ENCODE data around the gene FBXO45. TPM values are rescaled to one million over a fixed set of nuclear protein-coding genes. Genes with fewer than 3 reads are reported as not detected.

FBXO45 gene
- total RNA-seq, 2 donors from 2014 or later, result 15.9 to 16.4 TPM

- Mint-ChIP-seq H3K4me3 (no peak overlapping the region), H3K4me1 (peaks cover 8% of the 10 kb centered on the region), H3K27me3 (ENCODE audit: insufficient read depth) (peaks cover 2% of the 10 kb centered on the region), H3K36me3 (ENCODE audit: low read depth) (peaks cover under 1% of the 10 kb centered on the region), H3K27ac (no peak overlapping the region), H3K9me3 (no peaks in the 10 kb centered on the region)
- Histone ChIP-seq H3K27ac (ENCODE audit: low read depth, low read length) (no peak overlapping the region), H3K4me1 (ENCODE audit: control insufficient read depth, insufficient read depth, low read length) (no peaks in the 10 kb centered on the region), H3K4me3 (ENCODE audit: low read length) (no peak overlapping the region), H3K36me3 (ENCODE audit: control insufficient read depth, insufficient read depth, low read length) (peaks cover 1% of the 10 kb centered on the region), H3K9me3 (ENCODE audit: control insufficient read depth, low read length) (no peaks in the 10 kb centered on the region), H3K9ac (ENCODE audit: extremely low read depth, low read length, poor library complexity, severe bottlenecking) (no peak overlapping the region), H3K27me3 (ENCODE audit: control insufficient read depth, insufficient read depth, low read length, poor library complexity, severe bottlenecking) (no peaks in the 10 kb centered on the region)
- 29 to 38% methylated on average over 1 of the region's 1 CpG for WGBS, 2 experiments (ENCODE audit: insufficient coverage in 1 of 2, insufficient read length in 1 of 2)
- DNase-seq, result no peak
- TF ChIP-seq CTCF (conservative IDR thresholded peaks at IDR 0.05), result no peak
Observed at GRCh38 chr3:196572389-196572788, 3.9 kb downstream of the FBXO45 start.

- DNase-seq, result no peak
- H3K4me1 Mint-ChIP-seq, result peaks cover 24% of the 10 kb centered on the region
- H3K27me3 Mint-ChIP-seq (ENCODE audit: insufficient read depth), result no peaks in the 10 kb centered on the region
- H3K4me3 Mint-ChIP-seq, result no peak overlapping the region
- H3K9ac ChIP-seq (ENCODE audit: extremely low read depth, low read length, poor library complexity, severe bottlenecking), result no peak overlapping the region
- H3K4me1 ChIP-seq (ENCODE audit: control insufficient read depth, insufficient read depth, low read length), result no peaks in the 10 kb centered on the region
- H3K27ac Mint-ChIP-seq, result no peak overlapping the region
- H3K27me3 ChIP-seq (ENCODE audit: control insufficient read depth, insufficient read depth, low read length, poor library complexity, severe bottlenecking), result no peaks in the 10 kb centered on the region
- H3K36me3 ChIP-seq (ENCODE audit: control insufficient read depth, insufficient read depth, low read length), result peaks cover 52% of the 10 kb centered on the region
- no peak for TF ChIP-seq CTCF (conservative IDR thresholded peaks at IDR 0.05)
- H3K9me3 ChIP-seq (ENCODE audit: control insufficient read depth, low read length), result no peaks in the 10 kb centered on the region
- peak overlapping the region; percentile 16 for H3K4me3 ChIP-seq (ENCODE audit: low read length)
- no peak overlapping the region for H3K27ac ChIP-seq (ENCODE audit: low read depth, low read length)
- 70 to 89% methylated on average over 2 to 3 of the region's 3 CpGs for WGBS, 2 experiments (ENCODE audit: insufficient coverage in 1 of 2, insufficient read length in 1 of 2)
- H3K9me3 Mint-ChIP-seq, result no peaks in the 10 kb centered on the region
- peaks cover 36% of the 10 kb centered on the region for H3K36me3 Mint-ChIP-seq (ENCODE audit: low read depth)
Observed at GRCh38 chr3:196585044-196585757, 16.7 kb downstream of the FBXO45 start.

- Histone ChIP-seq H3K4me3 (ENCODE audit: low read length) (no peak overlapping the region), H3K27me3 (ENCODE audit: control insufficient read depth, insufficient read depth, low read length, poor library complexity, severe bottlenecking) (no peaks in the 10 kb centered on the region), H3K36me3 (ENCODE audit: control insufficient read depth, insufficient read depth, low read length) (peaks cover 11% of the 10 kb centered on the region), H3K4me1 (ENCODE audit: control insufficient read depth, insufficient read depth, low read length) (no peaks in the 10 kb centered on the region), H3K9ac (ENCODE audit: extremely low read depth, low read length, poor library complexity, severe bottlenecking) (no peak overlapping the region), H3K27ac (ENCODE audit: low read depth, low read length) (no peak overlapping the region), H3K9me3 (ENCODE audit: control insufficient read depth, low read length) (no peaks in the 10 kb centered on the region)
- no peaks in the 10 kb centered on the region for H3K9me3 Mint-ChIP-seq
- TF ChIP-seq CTCF (conservative IDR thresholded peaks at IDR 0.05), result no peak
- peaks cover 11% of the 10 kb centered on the region for H3K36me3 Mint-ChIP-seq (ENCODE audit: low read depth)
- H3K27ac Mint-ChIP-seq, result no peak overlapping the region
- no peak overlapping the region for H3K4me3 Mint-ChIP-seq
- H3K4me1 Mint-ChIP-seq, result peaks cover 18% of the 10 kb centered on the region
- WGBS, 2 experiments (ENCODE audit: insufficient coverage in 1 of 2, insufficient read length in 1 of 2), result 93 to 98% methylated on average over 5 of the region's 5 CpGs
- no peak for DNase-seq
- no peaks in the 10 kb centered on the region for H3K27me3 Mint-ChIP-seq (ENCODE audit: insufficient read depth)
Observed at GRCh38 chr3:196590279-196590678, 21.8 kb downstream of the FBXO45 start.
